ENCODE data around the gene SH3PXD2A. TPM values are rescaled to one million over a fixed set of nuclear protein-coding genes. Genes with fewer than 3 reads are reported as not detected.

The SH3PXD2A gene
- total RNA-seq, 1 donor from 2014 or later, result 19.3 TPM

GRCh38 chr10:103879831-103880230, 24.5 kb upstream of the SH3PXD2A start:
- intact Hi-C loops (cut with micrococcal nuclease), result no loop called here

GRCh38 chr10:103879409-103879808, 24.0 kb upstream of the SH3PXD2A start:
- intact Hi-C loops (cut with micrococcal nuclease), result no loop called here

GRCh38 chr10:103877861-103878260, 22.5 kb upstream of the SH3PXD2A start:
- intact Hi-C loops (cut with micrococcal nuclease), result no loop called here

GRCh38 chr10:103876155-103876554, 20.8 kb upstream of the SH3PXD2A start:
- intact Hi-C loops (cut with micrococcal nuclease), result no loop called here

GRCh38 chr10:103874730-103875129, 19.4 kb upstream of the SH3PXD2A start:
- intact Hi-C loops (cut with micrococcal nuclease), result no loop called here

- intact Hi-C loops (cut with micrococcal nuclease), result no loop called here
Measured at GRCh38 chr10:103872137-103872931, 17.0 kb upstream of the SH3PXD2A start.

GRCh38 chr10:103871006-103871405, 15.6 kb upstream of the SH3PXD2A start:
- intact Hi-C loops (cut with micrococcal nuclease), result no loop called here

- intact Hi-C loops (cut with micrococcal nuclease), result no loop called here
Measured at GRCh38 chr10:103870516-103870915, 15.1 kb upstream of the SH3PXD2A start.

- intact Hi-C loops (cut with micrococcal nuclease), result no loop called here
Measured at GRCh38 chr10:103869336-103869735, 14.0 kb upstream of the SH3PXD2A start.

- intact Hi-C loops (cut with micrococcal nuclease), result no loop called here
Measured at GRCh38 chr10:103868200-103868599, 12.8 kb upstream of the SH3PXD2A start.

GRCh38 chr10:103861505-103861904, 6.1 kb upstream of the SH3PXD2A start:
- intact Hi-C loops (cut with micrococcal nuclease), result no loop called here

GRCh38 chr10:103859161-103860086, 4.0 kb upstream of the SH3PXD2A start:
- intact Hi-C loops (cut with micrococcal nuclease), result loop anchor here (1.0 to 2.0 kb wide), 3 partner anchors 59 to 146 kb away; no protein-coding TSS in a partner anchor

GRCh38 chr10:103858360-103858759, 3.0 kb upstream of the SH3PXD2A start:
- intact Hi-C loops (cut with micrococcal nuclease), result loop anchor here (2.0 kb wide), 2 partner anchors 58 to 100 kb away; no protein-coding TSS in a partner anchor

- intact Hi-C loops (cut with micrococcal nuclease), result no loop called here
Measured at GRCh38 chr10:103856797-103857170, 1.4 kb upstream of the SH3PXD2A start.

- intact Hi-C loops (cut with micrococcal nuclease), result loop anchor here (2.0 kb wide), 1 partner anchor 83 kb away; no protein-coding TSS in a partner anchor
Measured at GRCh38 chr10:103855852-103856796, 748 bp upstream of the SH3PXD2A start.

- intact Hi-C loops (cut with micrococcal nuclease), result loop anchor here (1.0 to 2.0 kb wide), 2 partner anchors 9 to 82 kb away; no protein-coding TSS in a partner anchor
Measured at GRCh38 chr10:103854686-103855391, 537 bp downstream of the SH3PXD2A start.

GRCh38 chr10:103854265-103854685, 1.1 kb downstream of the SH3PXD2A start:
- intact Hi-C loops (cut with micrococcal nuclease), result loop anchor here (1.0 to 2.0 kb wide), 2 partner anchors 8 to 81 kb away; no protein-coding TSS in a partner anchor

- intact Hi-C loops (cut with micrococcal nuclease), result loop anchor here (1.0 to 2.0 kb wide), 2 partner anchors 7 to 81 kb away; no protein-coding TSS in a partner anchor
Measured at GRCh38 chr10:103853428-103854264, 1.7 kb downstream of the SH3PXD2A start.

- intact Hi-C loops (cut with micrococcal nuclease), result no loop called here
Measured at GRCh38 chr10:103852856-103853255, 2.5 kb downstream of the SH3PXD2A start.

Measured in T-helper 1 cell treated with Interleukin-12 subunit alpha and Interleukin-12 subunit beta and Interleukin-4 antibody, amounts not matched to agents 30 ng/mL and 1 ng/mL, for 36 hours (primary cell).